Fibroblast of skin of right quadriceps (primary cell): ENCODE results near the gene PNMA5.
"Not testable (repeated sequence)": the region's sequence is repeated elsewhere in the genome, so short reads cannot be mapped to it uniquely, and the experiment has no call there.

Experiments used
- DNase-seq: peaks from one replicate; pipeline ENCODE4 v3.0.0-alpha.2; 2013

Gene PNMA5

GRCh38 chrX:152993933-152994332 lies at the start of gene PNMA5:
TSS of gene PNMA5 (minus strand) at chrX:152994116. CDS start at chrX:152991598, 2,518 bp downstream.
- DNase-seq: no peak

- peak; percentile 49 for DNase-seq
Measured at GRCh38 chrX:153032397-153033118, 38.6 kb upstream of the PNMA5 start.

- DNase-seq: no peak
Measured at GRCh38 chrX:153030801-153031200, 36.9 kb upstream of the PNMA5 start.

- no peak for DNase-seq
Measured at GRCh38 chrX:153029875-153030274, 36.0 kb upstream of the PNMA5 start.

- DNase-seq: no peak
Measured at GRCh38 chrX:153029162-153029561, 35.2 kb upstream of the PNMA5 start.

GRCh38 chrX:153028487-153028886 lies 34.6 kb upstream of the PNMA5 start:
- not testable (repeated sequence) for DNase-seq

- DNase-seq: not testable (repeated sequence)
Measured at GRCh38 chrX:153026501-153026900, 32.6 kb upstream of the PNMA5 start.

- no peak for DNase-seq
Measured at GRCh38 chrX:153019166-153019565, 25.2 kb upstream of the PNMA5 start.

- not testable (repeated sequence) for DNase-seq
Measured at GRCh38 chrX:153017174-153017573, 23.3 kb upstream of the PNMA5 start.

- no peak for DNase-seq
Measured at GRCh38 chrX:153004780-153005179, 10.9 kb upstream of the PNMA5 start.

- no peak for DNase-seq
Measured at GRCh38 chrX:153003981-153004380, 10.1 kb upstream of the PNMA5 start.

GRCh38 chrX:153002182-153002581 lies 8.3 kb upstream of the PNMA5 start:
- not testable (repeated sequence) for DNase-seq

GRCh38 chrX:152997337-152997736 lies 3.4 kb upstream of the PNMA5 start:
- DNase-seq: no peak

- DNase-seq: no peak
Measured at GRCh38 chrX:152992115-152992514, 1.8 kb downstream of the PNMA5 start.

- no peak for DNase-seq
Measured at GRCh38 chrX:152991123-152991522, 2.8 kb downstream of the PNMA5 start.

- DNase-seq: peak; percentile 14
Measured at GRCh38 chrX:152989292-152989658, 4.6 kb downstream of the PNMA5 start.

- no peak for DNase-seq
Measured at GRCh38 chrX:152988536-152989291, 5.2 kb downstream of the PNMA5 start.

GRCh38 chrX:152987801-152988200 lies 6.1 kb downstream of the PNMA5 start:
- DNase-seq: no peak

GRCh38 chrX:152987156-152987555 lies 6.8 kb downstream of the PNMA5 start:
- DNase-seq: not testable (repeated sequence)

- DNase-seq: not testable (repeated sequence)
Measured at GRCh38 chrX:152985383-152985782, 8.5 kb downstream of the PNMA5 start.

GRCh38 chrX:152968193-152968592 lies 25.7 kb downstream of the PNMA5 start:
- DNase-seq: no peak

- no peak for DNase-seq
Measured at GRCh38 chrX:152960115-152960514, 33.8 kb downstream of the PNMA5 start.

- no peak for DNase-seq
Measured at GRCh38 chrX:152959626-152960025, 34.3 kb downstream of the PNMA5 start.
